Astrocyte of the spinal cord (primary cell): ENCODE measurements around the gene APBB1IP.

Experiments
- DNase-seq: peaks from one replicate; pipeline ENCODE4 v3.0.0; 2011; ENCODE audit warnings: low read depth, low spot score
- H3K4me3 ChIP-seq: 2 replicates; pipeline ENCODE4 v1.5.1; 2011; ENCODE audit warnings: low read depth, mild to moderate bottlenecking, low read length, moderate library complexity
- in situ Hi-C: cut with HindIII; loops from 2 replicates; pipeline ENCODE4 v1.10.0; 2017; ENCODE audit warnings: low sequenced_read_pairs
- TF ChIP-seq, protein P1 (sequence below): IDR thresholded peaks from 2 replicates; pipeline ENCODE4 v1.5.1; 2012; ENCODE audit warnings: low read depth, mild to moderate bottlenecking, low read length, inconsistent platforms

Gene APBB1IP

DNA sequence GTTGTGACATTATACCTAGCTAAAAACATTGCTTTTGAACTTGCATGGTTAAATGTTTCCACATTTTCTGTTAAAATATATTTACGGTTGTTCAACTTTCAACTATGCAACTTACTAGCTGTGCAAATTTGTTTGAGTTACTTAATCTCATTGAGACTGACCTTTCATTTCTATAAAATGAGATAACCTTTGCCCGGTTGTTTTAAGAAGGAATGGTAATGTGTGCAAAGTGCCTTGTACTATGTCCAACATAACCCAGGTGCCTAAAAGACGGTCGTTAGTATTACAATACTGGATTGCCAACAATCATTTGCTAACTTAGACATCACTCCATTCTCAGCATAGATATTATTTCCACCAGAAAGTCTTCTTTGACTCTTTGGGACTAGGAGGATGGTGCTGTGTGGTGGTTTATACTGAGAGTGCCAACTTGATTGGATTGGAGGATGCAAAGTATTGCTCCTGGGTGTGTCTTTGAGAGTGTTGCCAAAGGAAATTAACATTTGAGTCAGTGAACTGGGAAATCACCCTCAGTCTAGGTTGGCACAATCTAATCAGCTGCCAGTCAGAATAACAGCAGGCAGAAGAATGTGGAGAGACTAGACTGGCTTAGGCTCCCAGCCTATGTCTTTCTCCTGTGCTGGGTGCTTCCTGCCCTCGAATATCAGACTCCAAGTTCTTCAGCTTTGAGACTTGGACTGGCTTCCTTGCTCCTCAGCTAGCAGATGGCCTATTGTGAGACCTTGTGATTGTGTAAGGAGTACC, 174.2 kb downstream of the APBB1IP start:
- H3K4me3 ChIP-seq: no peak overlapping the region
- TF ChIP-seq, protein P1, sequence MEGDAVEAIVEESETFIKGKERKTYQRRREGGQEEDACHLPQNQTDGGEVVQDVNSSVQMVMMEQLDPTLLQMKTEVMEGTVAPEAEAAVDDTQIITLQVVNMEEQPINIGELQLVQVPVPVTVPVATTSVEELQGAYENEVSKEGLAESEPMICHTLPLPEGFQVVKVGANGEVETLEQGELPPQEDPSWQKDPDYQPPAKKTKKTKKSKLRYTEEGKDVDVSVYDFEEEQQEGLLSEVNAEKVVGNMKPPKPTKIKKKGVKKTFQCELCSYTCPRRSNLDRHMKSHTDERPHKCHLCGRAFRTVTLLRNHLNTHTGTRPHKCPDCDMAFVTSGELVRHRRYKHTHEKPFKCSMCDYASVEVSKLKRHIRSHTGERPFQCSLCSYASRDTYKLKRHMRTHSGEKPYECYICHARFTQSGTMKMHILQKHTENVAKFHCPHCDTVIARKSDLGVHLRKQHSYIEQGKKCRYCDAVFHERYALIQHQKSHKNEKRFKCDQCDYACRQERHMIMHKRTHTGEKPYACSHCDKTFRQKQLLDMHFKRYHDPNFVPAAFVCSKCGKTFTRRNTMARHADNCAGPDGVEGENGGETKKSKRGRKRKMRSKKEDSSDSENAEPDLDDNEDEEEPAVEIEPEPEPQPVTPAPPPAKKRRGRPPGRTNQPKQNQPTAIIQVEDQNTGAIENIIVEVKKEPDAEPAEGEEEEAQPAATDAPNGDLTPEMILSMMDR: no peak
- DNase-seq: no peak
- in situ Hi-C loops: no loop called here
